Stimulated activated CD4-positive, alpha-beta T cell treated with anti-CD3 and anti-CD28 coated beads, Interleukin-1b, Interleukin-23, amount 100 ng/mL, for 24 hours (primary cell): ENCODE results near the gene SCYGR6.

Experiments
- DNase-seq, 4 experiments: peaks; one replicate each; pipeline ENCODE4 v3.0.0-alpha.2; 2020; ENCODE audit warnings: low read depth in 4 of 4, low spot score in 1 of 4

SCYGR6 gene

GRCh38 chr2:227716501-227716900 lies 8.1 kb downstream of the SCYGR6 start:
- DNase-seq, result no peak

- DNase-seq, result no peak
These were observed 11.3 kb downstream of the SCYGR6 start for GRCh38 chr2:227713291-227713690.

- DNase-seq, result no peak
These were observed 13.6 kb downstream of the SCYGR6 start for GRCh38 chr2:227710986-227711385.

DNA sequence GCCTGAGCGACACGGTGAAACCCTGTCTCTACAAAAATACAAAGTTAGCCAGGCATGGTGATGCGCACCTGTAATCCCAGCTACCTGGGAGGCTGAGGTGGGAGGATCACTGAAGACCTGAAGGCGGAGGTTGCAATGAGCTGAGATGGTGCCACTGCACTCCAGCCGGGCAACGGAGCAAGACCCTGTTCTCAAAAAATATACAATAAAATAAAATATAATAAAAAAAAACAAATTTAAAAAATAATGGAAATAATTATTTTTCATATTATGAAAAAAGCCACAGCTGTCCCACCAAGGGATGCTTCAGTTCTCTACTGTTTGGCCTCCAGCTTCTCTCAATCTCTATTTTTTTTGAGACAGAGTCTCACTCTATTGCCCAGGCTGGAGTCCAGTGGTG lies 17.2 kb downstream of the SCYGR6 start:
- DNase-seq, result no peak

DNA sequence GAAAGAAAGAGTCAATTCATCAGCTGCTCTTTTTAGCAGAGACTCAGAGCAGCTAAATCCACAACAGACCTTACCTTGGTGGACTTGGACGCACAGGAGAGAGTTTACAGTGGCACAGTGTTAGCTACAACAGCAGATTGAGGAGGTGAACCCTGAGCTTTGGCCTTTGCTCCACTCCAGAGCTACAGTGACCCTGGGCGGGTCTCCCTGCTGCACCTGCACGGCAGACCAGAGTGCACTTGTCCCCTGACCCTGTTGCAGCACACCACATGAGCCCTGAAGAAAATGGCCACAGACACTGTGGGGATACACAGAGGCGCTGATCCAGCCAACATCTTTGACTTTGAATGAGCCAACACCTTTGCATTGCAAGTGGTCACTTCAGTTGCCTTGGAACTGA lies 17.7 kb downstream of the SCYGR6 start:
- DNase-seq, result no peak

GRCh38 chr2:227703961-227704360 lies 20.6 kb downstream of the SCYGR6 start:
- DNase-seq, result no peak

- no peak for DNase-seq
These were observed 21.3 kb downstream of the SCYGR6 start for GRCh38 chr2:227703280-227703732.

- no peak for DNase-seq
These were observed 23.0 kb downstream of the SCYGR6 start for GRCh38 chr2:227701556-227701955.

GRCh38 chr2:227696990-227697679 lies 27.4 kb downstream of the SCYGR6 start:
- DNase-seq, result no peak

- DNase-seq, result no peak
These were observed 37.4 kb downstream of the SCYGR6 start for GRCh38 chr2:227687189-227687588.

- DNase-seq, result no peak
These were observed 40.3 kb downstream of the SCYGR6 start for GRCh38 chr2:227684258-227684657.

GRCh38 chr2:227677928-227678327 lies 46.6 kb downstream of the SCYGR6 start:
- no peak for DNase-seq

GRCh38 chr2:227674485-227674884 lies 50.1 kb downstream of the SCYGR6 start:
- DNase-seq, result no peak
